Right cardiac atrium (tissue), 5 donors: Measurements from ENCODE around the gene DNAJB11. TPM values are rescaled to one million over a fixed set of nuclear protein-coding genes. Genes with fewer than 3 reads are reported as not detected.
"Not testable (repeated sequence)": the region's sequence is repeated elsewhere in the genome, so short reads cannot be mapped to it uniquely, and the experiment has no call there.

Source experiments
- ATAC-seq, 2 donors: fragments of 200-7000 bp; cut with Tn5 transposase; one replicate each; pipeline versions ENCODE4 v1.8.0 to v1.9.1; 2020; ENCODE audit warnings: moderate library complexity in 2 of 2, mild to moderate bottlenecking in 1 of 2
- DNase-seq, 3 donors: peaks; one replicate each; pipeline ENCODE4 v3.0.0-alpha.2; 2020
- H3K27ac ChIP-seq: one replicate; pipeline ENCODE4 v1.5.1; 2013; ENCODE audit warnings: mild to moderate bottlenecking, low read length, control low read depth, moderate library complexity
- H3K27me3 ChIP-seq: one replicate; pipeline ENCODE4 v1.6.1; 2013; ENCODE audit not compliant: control insufficient read depth, insufficient read depth
- H3K4me1 ChIP-seq: one replicate; pipeline ENCODE4 v1.6.1; 2013; ENCODE audit warnings: low read length; ENCODE audit not compliant: control insufficient read depth, insufficient read depth
- H3K4me3 ChIP-seq: one replicate; pipeline ENCODE4 v1.5.1; 2013; ENCODE audit warnings: low read length, control low read depth
- H3K9me3 ChIP-seq: one replicate; pipeline ENCODE4 v1.6.1; 2013; ENCODE audit warnings: low read length; ENCODE audit not compliant: control insufficient read depth
- WGBS: extraction: QIAGEN DNeasy Blood & Tissue Kit; methylation state at CpG from one replicate; pipeline ENCODE4 v1.1.7; 2013; 5-methylcytosine and 5-hydroxymethylcytosine counted together
- intact Hi-C, 4 donors: fragments of 100-400 bp; cut with DNase I; formaldehyde crosslinking; loops; one replicate each; pipeline versions ENCODE4 v1.11.0 to v1.14.0; 2022 to 2023
- polyA plus RNA-seq: library from polyadenylated mRNA; stranded (reverse); fragments of 200-250 nt; gene quantifications from one replicate; pipeline ENCODE4 v1.2.3, GENCODE V29; 2013
- total RNA-seq, 4 donors: library from RNA; stranded (reverse); fragmentation: NEBNext Ultra II Directional; extraction: Animal tissue kit (Norgen Biotek cat#: 25700); gene quantifications; one replicate each; pipeline ENCODE4 v1.2.1, GENCODE V29; 2021
- donor health status: healthy with polysubstance abuse.
- donor health status: DM: no; HTN: yes; CAD: no.
- donor health status: DM: no; HTN: no; CAD: no.
- donor health status: DM: no; HTN: yes; CAD: no; lungs with severe emphysema.
- donor health status: DM: yes; HTN: yes; CAD: no.

The DNAJB11 gene
- total and polyA plus RNA-seq, 5 donors, result 25.6 to 60.5 (median 43.9) TPM

- intact Hi-C loops, result no loop called here
- no peak for DNase-seq
- no peaks in the 10 kb centered on the region for H3K9me3 ChIP-seq
- H3K27ac ChIP-seq, result no peak overlapping the region
- 77% methylated on average over 5 of the region's 5 CpGs for WGBS
- no peaks in the 10 kb centered on the region for H3K27me3 ChIP-seq
- H3K4me3 ChIP-seq, result no peak overlapping the region
- ATAC-seq, result no peak
- H3K4me1 ChIP-seq, result no peaks in the 10 kb centered on the region
These were observed 13.3 kb downstream of the DNAJB11 start for GRCh38 chr3:186583831-186584230.

GRCh38 chr3:186586245-186586644 lies 15.7 kb downstream of the DNAJB11 start:
- H3K9me3 ChIP-seq, H3K4me3 ChIP-seq, H3K4me1 ChIP-seq, H3K27ac ChIP-seq, H3K27me3 ChIP-seq, DNase-seq, intact Hi-C loops, ATAC-seq: not testable (repeated sequence)
- 83% methylated on average over 9 of the region's 9 CpGs for WGBS

GRCh38 chr3:186587183-186587582 lies 16.7 kb downstream of the DNAJB11 start:
- no peaks in the 10 kb centered on the region for H3K9me3 ChIP-seq
- intact Hi-C loops, result no loop called here
- no peak overlapping the region for H3K4me3 ChIP-seq
- no peak for DNase-seq
- ATAC-seq, result no peak
- H3K4me1 ChIP-seq, result no peaks in the 10 kb centered on the region
- H3K27me3 ChIP-seq, result no peaks in the 10 kb centered on the region
- no peak overlapping the region for H3K27ac ChIP-seq

- intact Hi-C loops, result no loop called here
- 68% methylated on average over 2 of the region's 2 CpGs for WGBS
- no peak for ATAC-seq
- H3K4me1 ChIP-seq, result no peaks in the 10 kb centered on the region
- H3K4me3 ChIP-seq, result no peak overlapping the region
- H3K27ac ChIP-seq, result no peak overlapping the region
- no peaks in the 10 kb centered on the region for H3K9me3 ChIP-seq
- no peaks in the 10 kb centered on the region for H3K27me3 ChIP-seq
- DNase-seq, result no peak
These were observed 18.1 kb downstream of the DNAJB11 start for GRCh38 chr3:186588632-186589031.

GRCh38 chr3:186589121-186589520 lies 18.6 kb downstream of the DNAJB11 start:
- no peak for DNase-seq
- H3K9me3 ChIP-seq, result no peaks in the 10 kb centered on the region
- intact Hi-C loops, result no loop called here

GRCh38 chr3:186589856-186590579 lies 19.5 kb downstream of the DNAJB11 start:
- Histone ChIP-seq H3K4me3 (no peak overlapping the region), H3K27ac (no peak overlapping the region), H3K9me3 (no peaks in the 10 kb centered on the region), H3K27me3 (no peaks in the 10 kb centered on the region), H3K4me1 (peaks cover 2% of the 10 kb centered on the region)
- no peak for DNase-seq
- 53% methylated on average over 5 of the region's 5 CpGs for WGBS
- ATAC-seq, result no peak
- intact Hi-C loops, result no loop called here

More at GRCh38 chr3:186589121-186589520, 18.6 kb downstream of the DNAJB11 start:
- no peak overlapping the region for H3K27ac ChIP-seq
- H3K4me1 ChIP-seq, result no peaks in the 10 kb centered on the region
- H3K4me3 ChIP-seq, result no peak overlapping the region
- ATAC-seq, result no peak
- WGBS, result 38% methylated on average over 3 of the region's 3 CpGs
- H3K27me3 ChIP-seq, result no peaks in the 10 kb centered on the region

- intact Hi-C loops, result no loop called here
- 75% methylated on average over 7 of the region's 7 CpGs for WGBS
- H3K27me3 ChIP-seq, result no peaks in the 10 kb centered on the region
- no peak overlapping the region for H3K4me3 ChIP-seq
- ATAC-seq (no peak), DNase-seq (no peak)
- no peak overlapping the region for H3K27ac ChIP-seq
- H3K4me1 ChIP-seq, result peaks cover 2% of the 10 kb centered on the region
- no peaks in the 10 kb centered on the region for H3K9me3 ChIP-seq
These were observed 20.2 kb downstream of the DNAJB11 start for GRCh38 chr3:186590580-186591295.

GRCh38 chr3:186592682-186593081 lies 22.2 kb downstream of the DNAJB11 start:
- Histone ChIP-seq H3K4me3 (no peak overlapping the region), H3K9me3 (no peaks in the 10 kb centered on the region), H3K27me3 (no peaks in the 10 kb centered on the region), H3K4me1 (peaks cover 2% of the 10 kb centered on the region), H3K27ac (no peak overlapping the region)
- no peak for ATAC-seq
- intact Hi-C loops, result no loop called here
- no peak for DNase-seq
- 90% methylated on average over 4 of the region's 4 CpGs for WGBS

- WGBS, result 90% methylated on average over 3 of the region's 3 CpGs
- no peak overlapping the region for H3K27ac ChIP-seq
- intact Hi-C loops, result no loop called here
- H3K9me3 ChIP-seq, result no peaks in the 10 kb centered on the region
- no peak overlapping the region for H3K4me3 ChIP-seq
- DNase-seq (no peak), ATAC-seq (no peak)
- no peaks in the 10 kb centered on the region for H3K27me3 ChIP-seq
- peaks cover 2% of the 10 kb centered on the region for H3K4me1 ChIP-seq
These were observed 23.3 kb downstream of the DNAJB11 start for GRCh38 chr3:186593862-186594261.

- H3K9me3 ChIP-seq, result no peaks in the 10 kb centered on the region
- intact Hi-C loops, result no loop called here
- DNase-seq (no peak), ATAC-seq (no peak)
- H3K27ac ChIP-seq, result no peak overlapping the region
- H3K27me3 ChIP-seq, result no peaks in the 10 kb centered on the region
- H3K4me1 ChIP-seq, result peaks cover 2% of the 10 kb centered on the region
- H3K4me3 ChIP-seq, result no peak overlapping the region
- WGBS, result 59% methylated on average over 6 of the region's 6 CpGs
These were observed 24.1 kb downstream of the DNAJB11 start for GRCh38 chr3:186594591-186595113.

- intact Hi-C loops, result no loop called here
- ATAC-seq (no peak), DNase-seq (no peak)
- Histone ChIP-seq H3K27ac (no peak overlapping the region), H3K9me3 (no peaks in the 10 kb centered on the region), H3K27me3 (no peaks in the 10 kb centered on the region), H3K4me3 (no peak overlapping the region), H3K4me1 (peaks cover 3% of the 10 kb centered on the region)
- 54% methylated on average over 17 of the region's 17 CpGs for WGBS
These were observed 26.2 kb downstream of the DNAJB11 start for GRCh38 chr3:186596568-186597287.
